Type B pancreatic cell (in vitro differentiated cells): Measurements from ENCODE around the gene DLGAP4. TPM values are rescaled to one million over a fixed set of nuclear protein-coding genes. Genes with fewer than 3 reads are reported as not detected.

Source experiments
- DNase-seq: peaks from one replicate; pipeline ENCODE4 v3.0.0; 2021; ENCODE audit warnings: mixed read lengths; ENCODE audit not compliant: unreplicated experiment; ENCODE audit errors: extremely low spot score
- H3K27ac Mint-ChIP-seq: 2 replicates; pipeline ENCODE4 v1.8.0; 2021; ENCODE audit warnings: mild to moderate bottlenecking, mixed read lengths
- H3K27me3 Mint-ChIP-seq: 2 replicates; pipeline ENCODE4 v1.8.0; 2021; ENCODE audit warnings: mixed read lengths
- H3K36me3 Mint-ChIP-seq: 2 replicates; pipeline ENCODE4 v1.8.0; 2021; ENCODE audit warnings: mixed read lengths
- H3K4me1 Mint-ChIP-seq: one replicate; pipeline ENCODE4 v1.8.0; 2021; ENCODE audit warnings: mixed read lengths; ENCODE audit not compliant: unreplicated experiment
- H3K4me3 Mint-ChIP-seq: 2 replicates; pipeline ENCODE4 v1.8.0; 2021; ENCODE audit warnings: mild to moderate bottlenecking, mixed read lengths
- H3K9me3 Mint-ChIP-seq: 2 replicates; pipeline ENCODE4 v1.8.0; 2021; ENCODE audit warnings: mixed read lengths
- total RNA-seq: library from RNA; stranded (reverse); gene quantifications from 2 replicates; pipeline ENCODE4 v1.2.1, GENCODE V29; 2021; ENCODE audit warnings: low replicate concordance
- TF ChIP-seq, protein P1 (sequence below): fragments of 200-600 bp; sonication (generic); conservative IDR thresholded peaks from 2 replicates; pipeline ENCODE4 v1.5.0; 2021; ENCODE audit warnings: antibody characterized with exemption, mild to moderate bottlenecking

DLGAP4 gene
- total RNA-seq, 1 donor from 2014 or later = 78.0 TPM

- TF ChIP-seq, protein P1, sequence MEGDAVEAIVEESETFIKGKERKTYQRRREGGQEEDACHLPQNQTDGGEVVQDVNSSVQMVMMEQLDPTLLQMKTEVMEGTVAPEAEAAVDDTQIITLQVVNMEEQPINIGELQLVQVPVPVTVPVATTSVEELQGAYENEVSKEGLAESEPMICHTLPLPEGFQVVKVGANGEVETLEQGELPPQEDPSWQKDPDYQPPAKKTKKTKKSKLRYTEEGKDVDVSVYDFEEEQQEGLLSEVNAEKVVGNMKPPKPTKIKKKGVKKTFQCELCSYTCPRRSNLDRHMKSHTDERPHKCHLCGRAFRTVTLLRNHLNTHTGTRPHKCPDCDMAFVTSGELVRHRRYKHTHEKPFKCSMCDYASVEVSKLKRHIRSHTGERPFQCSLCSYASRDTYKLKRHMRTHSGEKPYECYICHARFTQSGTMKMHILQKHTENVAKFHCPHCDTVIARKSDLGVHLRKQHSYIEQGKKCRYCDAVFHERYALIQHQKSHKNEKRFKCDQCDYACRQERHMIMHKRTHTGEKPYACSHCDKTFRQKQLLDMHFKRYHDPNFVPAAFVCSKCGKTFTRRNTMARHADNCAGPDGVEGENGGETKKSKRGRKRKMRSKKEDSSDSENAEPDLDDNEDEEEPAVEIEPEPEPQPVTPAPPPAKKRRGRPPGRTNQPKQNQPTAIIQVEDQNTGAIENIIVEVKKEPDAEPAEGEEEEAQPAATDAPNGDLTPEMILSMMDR = no peak
- peak; percentile 77 for DNase-seq
- H3K4me1 Mint-ChIP-seq = peaks cover 39% of the 10 kb centered on the region
- no peaks in the 10 kb centered on the region for H3K36me3 Mint-ChIP-seq
- H3K4me3 Mint-ChIP-seq = peak overlapping the region; percentile 70
- H3K27ac Mint-ChIP-seq = no peak overlapping the region
- H3K27me3 Mint-ChIP-seq = no peaks in the 10 kb centered on the region
- no peaks in the 10 kb centered on the region for H3K9me3 Mint-ChIP-seq
These were observed 267.7 kb downstream of the DLGAP4 start for GRCh38 chr20:36573798-36574365.

DNA sequence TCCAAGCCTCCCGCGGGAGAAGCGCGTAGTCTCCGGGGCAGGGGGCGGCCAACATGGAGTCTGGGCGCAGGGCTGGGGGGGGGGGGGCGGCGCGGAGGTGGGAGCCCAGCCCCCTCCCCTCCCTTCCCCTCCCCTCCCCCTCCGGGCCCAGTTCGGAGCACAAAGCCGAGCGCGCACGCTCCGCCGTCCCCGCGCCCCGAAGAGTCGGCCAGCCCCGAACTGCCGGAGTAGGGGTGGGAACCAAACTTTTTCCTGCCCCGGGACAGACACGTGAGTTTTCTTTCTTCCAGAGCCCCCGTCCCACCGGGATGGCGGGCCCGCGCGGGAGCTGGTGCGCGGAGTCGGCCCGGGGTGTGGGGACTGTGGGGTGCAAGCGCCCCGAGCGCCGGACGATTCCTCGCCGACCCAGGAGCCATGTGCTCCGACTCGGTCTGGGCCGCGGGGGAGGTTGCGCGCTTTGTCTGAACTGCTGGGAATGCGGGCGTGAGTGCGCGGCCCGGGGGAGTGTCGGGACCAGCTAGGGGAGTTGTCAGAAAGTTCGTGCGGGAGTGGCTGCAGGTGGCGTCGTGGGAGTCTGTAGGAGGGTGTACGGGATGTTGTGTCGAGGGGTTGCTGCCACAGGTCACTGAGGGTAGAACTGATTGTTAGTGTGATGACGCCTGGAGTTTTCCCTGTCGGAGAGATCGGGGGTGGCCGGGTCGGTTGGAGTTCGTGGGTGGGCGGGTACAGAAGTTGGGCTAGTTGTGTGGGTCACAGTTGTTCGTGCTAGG, 268.4 kb downstream of the DLGAP4 start:
- H3K4me3 Mint-ChIP-seq = peak overlapping the region; percentile 94
- DNase-seq = peak; percentile 79
- no peaks in the 10 kb centered on the region for H3K36me3 Mint-ChIP-seq
- peak overlapping the region; percentile 95 for H3K27ac Mint-ChIP-seq
- peaks cover 37% of the 10 kb centered on the region for H3K4me1 Mint-ChIP-seq
- no peaks in the 10 kb centered on the region for H3K9me3 Mint-ChIP-seq
- no peaks in the 10 kb centered on the region for H3K27me3 Mint-ChIP-seq
- TF ChIP-seq, protein P1 = no peak

GRCh38 chr20:36576081-36576445, 269.9 kb downstream of the DLGAP4 start:
- Mint-ChIP-seq H3K36me3 (peaks cover 7% of the 10 kb centered on the region), H3K27ac (no peak overlapping the region), H3K4me1 (peaks cover 30% of the 10 kb centered on the region), H3K4me3 (peak overlapping the region; percentile 94), H3K9me3 (no peaks in the 10 kb centered on the region), H3K27me3 (no peaks in the 10 kb centered on the region)
- no peak for DNase-seq
- TF ChIP-seq, protein P1 = no peak

Other genes starting within 250 kb of the DLGAP4 start
- gene EPB41L1, start 151.6 kb upstream of the DLGAP4 start, total RNA-seq = 62.7 and 68.1 TPM in 2 replicates
- gene AAR2, start 69.9 kb upstream of the DLGAP4 start, total RNA-seq = 23.8 and 27.0 TPM in 2 replicates
- gene MYL9, start 235.2 kb downstream of the DLGAP4 start, total RNA-seq = 55.1 and 59.0 TPM in 2 replicates